K562 (cell line): ENCODE results near the gene VSIG10L. TPM values are rescaled to one million over a fixed set of nuclear protein-coding genes. Genes with fewer than 3 reads are reported as not detected.

ENCODE experiments used
- ATAC-seq: fragments of 200-7000 bp; cut with Tn5 transposase; 3 replicates; pipeline ENCODE4 v1.9.1; 2020; ENCODE audit warnings: moderate library complexity
- BruUV-seq: library from RNA; stranded (reverse); fragments of 400-500 nt; replicated peaks from 2 replicates; lab custom pipeline; 2021; lab: Mats Ljungman, UMichigan
- CTCF ChIA-PET: fragments of 300-600 bp; formaldehyde crosslinking; extraction: SDS; loops from one replicate; lab custom pipeline; 2021; ENCODE audit warnings: low intra/inter-chr PET ratio; lab: Yijun Ruan, JAX
- POLR2A ChIA-PET: fragments of 300-600, 350-650 bp; sonication (Branson Sonifier 250); formaldehyde crosslinking; extraction: SDS; loops from one replicate; lab custom pipeline; 2021; ENCODE audit warnings: antibody characterized with exemption, inconsistent platforms; lab: Yijun Ruan, JAX
- DNase-seq, 4 experiments: peaks; one replicate each; pipeline versions ENCODE4 v3.0.0 to v3.0.0-alpha.2; 2011 to 2018; ENCODE audit warnings: low spot score in 3 of 4, mixed read lengths in 3 of 4; ENCODE audit errors: extremely low read depth in 1 of 4
- FAIRE-seq: peaks from 2 replicates; lab custom pipeline; 2011; peaks lifted over from hg19 to GRCh38; lab: Jason Lieb, UNC
- H2AFZ ChIP-seq: 2 replicates; pipeline ENCODE4 v1.6.0; 2011; ENCODE audit warnings: low read depth, low read length, control low read depth, inconsistent platforms
- H3K27ac ChIP-seq: fragments of 200-600 bp; 3 replicates; pipeline ENCODE4 v1.8.0; 2011; ENCODE audit warnings: low read depth, mild to moderate bottlenecking, control low read depth, inconsistent platforms, low read length, moderate library complexity, mixed read lengths; ENCODE audit errors: extremely low read depth
- H3K27me3 ChIP-seq, 2 experiments: fragments of 300-600 bp in 1 of 2; 2 replicates in 1 of 2; 3 replicates in 1 of 2; pipeline versions ENCODE4 v1.6.0 to v1.8.0; 2011; ENCODE audit warnings: inconsistent platforms in 2 of 2, low read length in 2 of 2, mild to moderate bottlenecking in 1 of 2, mixed read lengths in 1 of 2, moderate library complexity in 1 of 2; ENCODE audit not compliant: control insufficient read depth in 2 of 2, insufficient read depth in 2 of 2
- H3K36me3 ChIP-seq: fragments of 300-600 bp; 3 replicates; pipeline ENCODE4 v1.8.0; 2011; ENCODE audit warnings: mild to moderate bottlenecking, low read length, inconsistent platforms; ENCODE audit not compliant: control insufficient read depth, insufficient read depth
- H3K4me1 ChIP-seq, 2 experiments: fragments of 200-600 bp in 1 of 2; replicated peaks in 1 of 2; 2 replicates in 1 of 2; 3 replicates in 1 of 2; pipeline versions ENCODE4 v1.5.1 to v1.8.0; 2011; ENCODE audit warnings: inconsistent platforms in 2 of 2, low read length in 2 of 2, mild to moderate bottlenecking in 1 of 2, mixed read lengths in 1 of 2, moderate library complexity in 1 of 2; ENCODE audit not compliant: control insufficient read depth in 2 of 2, insufficient read depth in 2 of 2
- H3K4me2 ChIP-seq: 2 replicates; pipeline ENCODE4 v1.6.1; 2011; ENCODE audit warnings: low read length, control low read depth, inconsistent platforms, mixed read lengths; ENCODE audit not compliant: insufficient read depth
- H3K4me3 ChIP-seq: fragments of 200-600 bp; sonication (generic), shearing (Covaris generic); 2 replicates; pipeline ENCODE4 v1.5.1; 2016; ENCODE audit warnings: control low read depth, inconsistent platforms
- H3K79me2 ChIP-seq: fragments of 200-600 bp; 3 replicates; pipeline ENCODE4 v1.8.0; 2011; ENCODE audit warnings: low read length, inconsistent platforms; ENCODE audit not compliant: control insufficient read depth, insufficient read depth
- H3K9ac ChIP-seq, 2 experiments: 2 replicates each; pipeline versions ENCODE4 v1.6.0 to v1.6.1; 2011; ENCODE audit warnings: low read depth in 2 of 2, low read length in 2 of 2, control low read depth in 1 of 2, inconsistent platforms in 1 of 2, mild to moderate bottlenecking in 1 of 2, mixed read lengths in 1 of 2; ENCODE audit not compliant: insufficient read depth in 1 of 2
- H3K9me1 ChIP-seq: one replicate; pipeline ENCODE4 v1.6.0; 2011; ENCODE audit warnings: inconsistent platforms, mild to moderate bottlenecking, low read length, moderate library complexity; ENCODE audit not compliant: control insufficient read depth, insufficient read depth
- H3K9me3 ChIP-seq: replicated peaks from 2 replicates; pipeline ENCODE4 v1.5.1; 2011; ENCODE audit warnings: low read depth, low read length, inconsistent platforms; ENCODE audit not compliant: control insufficient read depth, insufficient read depth
- H4K20me1 ChIP-seq: replicated peaks from 2 replicates; pipeline ENCODE4 v1.6.1; 2011; ENCODE audit warnings: low read length, inconsistent platforms, mixed read lengths; ENCODE audit not compliant: control insufficient read depth, insufficient read depth
- CTBP1 ChIP-seq: fragments of 450-650 bp; IDR thresholded peaks from 2 replicates; pipeline ENCODE4 v1.6.1; 2016; ENCODE audit warnings: borderline replicate concordance
- CXXC5 ChIP-seq: fragments of 250-450 bp; sonication (Bioruptor Pico); IDR thresholded peaks from 2 replicates; pipeline ENCODE4 v1.8.0; 2022; ENCODE audit warnings: inconsistent platforms, mild to moderate bottlenecking, moderate library complexity
- FOXK2 ChIP-seq, 2 experiments: fragments of 450-650 bp; IDR thresholded peaks in 1 of 2; conservative IDR thresholded peaks in 1 of 2; 2 replicates each; pipeline ENCODE4 v1.6.1; 2016; ENCODE audit warnings: low read depth in 2 of 2, mild to moderate bottlenecking in 1 of 2
- GABPB1 ChIP-seq: sonication (generic); formaldehyde crosslinking; IDR thresholded peaks from 2 replicates; pipeline ENCODE4 v1.8.0; 2022; ENCODE audit warnings: mild to moderate bottlenecking, missing genetic modification reagents
- JUND ChIP-seq, 2 experiments: IDR thresholded peaks; 2 replicates in 1 of 2; 3 replicates in 1 of 2; pipeline ENCODE4 v1.6.1; 2011; ENCODE audit warnings: borderline replicate concordance in 2 of 2, low read depth in 2 of 2, low read length in 2 of 2, improper control_type of control experiment in 1 of 2, missing biosample characterization in 1 of 2, missing genetic modification characterization in 1 of 2, missing genetic modification reagents in 1 of 2
- KHSRP ChIP-seq: fragments of 450-650 bp; IDR thresholded peaks from 2 replicates; pipeline ENCODE4 v1.6.1; 2017
- KLF13 ChIP-seq: fragments of 450-650 bp; IDR thresholded peaks from 2 replicates; pipeline ENCODE4 v1.6.1; 2016; ENCODE audit warnings: missing genetic modification characterization, low read depth, mild to moderate bottlenecking, missing compliant biosample characterization, moderate library complexity, borderline replicate concordance
- NEUROD1 ChIP-seq: fragments of 150-350 bp; IDR thresholded peaks from 2 replicates; pipeline ENCODE4 v1.6.1; 2014; ENCODE audit warnings: borderline replicate concordance, low read length, low read depth; ENCODE audit not compliant: partially characterized antibody
- POLR2A ChIP-seq: fragments of 450-650 bp; conservative IDR thresholded peaks from 2 replicates; pipeline ENCODE4 v1.6.1; 2016
- PURB ChIP-seq: sonication (generic); formaldehyde crosslinking; IDR thresholded peaks from 2 replicates; pipeline ENCODE4 v1.9.0; 2021; ENCODE audit warnings: low read depth, mild to moderate bottlenecking, missing genetic modification reagents
- RBBP5 ChIP-seq: fragments of 200-600 bp; sonication (generic); IDR thresholded peaks from 2 replicates; pipeline ENCODE4 v1.6.1; 2012; ENCODE audit warnings: borderline replicate concordance, mild to moderate bottlenecking, low read length, control low read depth, inconsistent platforms; ENCODE audit not compliant: insufficient read depth, poor library complexity, severe bottlenecking
- TAF1 ChIP-seq: IDR thresholded peaks from 2 replicates; pipeline ENCODE4 v1.6.1; 2011; ENCODE audit warnings: mild to moderate bottlenecking, low read length, moderate library complexity; ENCODE audit not compliant: insufficient read depth, control insufficient read depth, severe bottlenecking; ENCODE audit errors: extremely low read depth
- TBP ChIP-seq: optimal IDR thresholded peaks from 2 replicates; pipeline ENCODE3; 2011; ENCODE audit warnings: low read depth, low read length, improper control_type of control experiment
- XRCC3 ChIP-seq: fragments of 450-650 bp; IDR thresholded peaks from 2 replicates; pipeline ENCODE4 v1.6.1; 2017; ENCODE audit warnings: mild to moderate bottlenecking, moderate library complexity
- YY1 ChIP-seq, 3 experiments: IDR thresholded peaks; 2 replicates each; pipeline ENCODE4 v1.6.1; 2011; ENCODE audit warnings: low read length in 2 of 3, mild to moderate bottlenecking in 2 of 3, moderate library complexity in 2 of 3, borderline replicate concordance in 1 of 3, control low read depth in 1 of 3, low read depth in 1 of 3; ENCODE audit not compliant: insufficient read depth in 3 of 3, insufficient replicate concordance in 2 of 3, control insufficient read depth in 1 of 3, insufficient read length in 1 of 3; ENCODE audit errors: extremely low read depth in 1 of 3
- ZC3H4 ChIP-seq: sonication (generic); formaldehyde crosslinking; IDR thresholded peaks from 2 replicates; pipeline ENCODE4 v1.9.0; 2021; ENCODE audit warnings: missing genetic modification reagents, borderline replicate concordance
- ZFP91 ChIP-seq: sonication (generic); formaldehyde crosslinking; IDR thresholded peaks from 2 replicates; pipeline ENCODE4 v1.8.0; 2022; ENCODE audit warnings: mild to moderate bottlenecking, missing genetic modification reagents
- ZFX ChIP-seq: sonication (generic); formaldehyde crosslinking; IDR thresholded peaks from 2 replicates; pipeline ENCODE4 v1.8.0; 2022; ENCODE audit warnings: mild to moderate bottlenecking, missing genetic modification reagents, moderate library complexity
- ZNF134 ChIP-seq: fragments of 250-450 bp; sonication (Bioruptor Pico); conservative IDR thresholded peaks from 2 replicates; pipeline ENCODE4 v1.4.0; 2020
- WGBS: fragments of 100-300 bp; shearing (Covaris generic); methylation state at CpG from one replicate; pipeline ENCODE4 v1.1.6; 2016; ENCODE audit warnings: low coverage, mixed read lengths; ENCODE audit not compliant: insufficient coverage; ENCODE audit errors: missing lambda C conversion rate; 5-methylcytosine and 5-hydroxymethylcytosine counted together
- in situ Hi-C: fragments of 300-500 bp; cut with MboI; formaldehyde crosslinking; loops from 4 replicates; pipeline ENCODE4 v1.15.0; 2018; ENCODE audit warnings: inconsistent platforms, mixed read lengths
- intact Hi-C: fragments of 100-400 bp; cut with micrococcal nuclease; formaldehyde crosslinking; loops from 2 replicates; pipeline ENCODE4 v1.14.2; 2022
- polyA plus RNA-seq, 8 experiments: library from polyadenylated mRNA; depleted of rRNA in 4 of 8; stranded (reverse) in 5 of 8; unstranded in 3 of 8; fragments of >200 nt; fragmentation: Nextera tagmentation in 2 of 8; fragmentation: Illumina TruSeq in 1 of 8; extraction: Ambion mirVana in 2 of 8; extraction: Trizol in 1 of 8; gene quantifications; 2 replicates each; pipeline versions ENCODE4 v1.2.1 to v1.2.3, GENCODE V29; 2011 to 2014; ENCODE audit warnings: inconsistent platforms in 1 of 8, missing spikeins in 1 of 8
- total RNA-seq, 7 experiments: library from RNA; depleted of rRNA in 6 of 7; stranded (reverse); fragments of >200 nt in 6 of 7; fragmentation: Illumina TruSeq in 2 of 7; extraction: Trizol in 2 of 7; gene quantifications; 2 replicates each; pipeline versions ENCODE4 v1.2.1 to v1.2.3, GENCODE V29; 2011 to 2021; ENCODE audit warnings: low replicate concordance in 1 of 7

VSIG10L gene
- total and polyA plus RNA-seq, 9 of the 15 experiments (the other 6 are each of a cell fraction or from before 2014, with no cell fraction given) = 1.1 to 7.6 (median 2.2) TPM

- peak in 3 of 4 experiments; percentile 47 to 70 (median 49) for DNase-seq
- peak overlapping the region; percentile 82 for H2AFZ ChIP-seq
- peak overlapping the region; percentile 92 for H3K27ac ChIP-seq
- BruUV-seq = no TSS peak
- peaks cover 28 to 50% of the 10 kb centered on the region in 2 experiments for H3K4me1 ChIP-seq
- peak; percentile 78 for FAIRE-seq
- no peaks in the 10 kb centered on the region; the same call in 2 of the 3 replicates for H3K36me3 ChIP-seq
- H3K79me2 ChIP-seq = peaks cover 61% of the 10 kb centered on the region
- 13% methylated on average over 10 of the region's 10 CpGs for WGBS
- peak overlapping the region; percentile 96 for H3K9ac ChIP-seq
- peak overlapping the region; percentile 96 for H3K4me2 ChIP-seq
- intact Hi-C loops = no loop called here
- peak overlapping the region; percentile 75 for H3K4me3 ChIP-seq
- CTCF ChIA-PET = no interaction called here
- in situ Hi-C loops = no loop called here
- ATAC-seq = peak; percentile 6
- no peaks in the 10 kb centered on the region for H3K9me3 ChIP-seq
- H3K9me1 ChIP-seq = no peaks in the 10 kb centered on the region
- no peaks in the 10 kb centered on the region for H3K27me3 ChIP-seq
- POLR2A ChIA-PET = interaction anchor here (0.6 to 2.2 kb wide), 10 partner anchors 9 to 55 kb away, joined by 3 to 13 read pairs (median 4); partner anchors contain the start of gene VSIG10L
- H4K20me1 ChIP-seq = no peaks in the 10 kb centered on the region
- TF ChIP-seq ZNF134 (CRISPR knock-in tag) (no peak), GABPB1 (CRISPR knock-in tag) (peak; percentile 7), FOXK2 (conservative IDR thresholded peaks at IDR 0.05 in 1 of 2, IDR thresholded peaks at IDR 0.05 in 1 of 2; ENCODE audit: low read depth in 2 of 2) (peak; percentile 29 to 68; a peak in 2 of 4 replicates), TBP (peak; percentile 5), TAF1 (peak; percentile 20), ZC3H4 (CRISPR knock-in tag) (0 out of 2 replicates have a peak, but pooled peaks have one; percentile 17), RBBP5 (peak; percentile 17), CXXC5 (CRISPR knock-in tag) (no peak), PURB (CRISPR knock-in tag) (0 out of 2 replicates have a peak, but pooled peaks have one; percentile 58), YY1 (IDR thresholded peaks at IDR 0.05; ENCODE audit: borderline replicate concordance in 1 of 3, control insufficient read depth in 1 of 3, extremely low read depth in 1 of 3, insufficient read depth in 3 of 3, insufficient read length in 1 of 3, insufficient replicate concordance in 2 of 3, low read depth in 1 of 3, low read length in 2 of 3) (peak in 1 of 3 experiments; percentile 16), JUND (IDR thresholded peaks at IDR 0.05; ENCODE audit: borderline replicate concordance, low read depth, low read length) (0 out of 2 replicates have a peak, but pooled peaks have one; percentile 6), JUND (tag; IDR thresholded peaks at IDR 0.05; ENCODE audit: borderline replicate concordance, low read depth, low read length) (no peak), KLF13 (tag) (0 out of 2 replicates have a peak, but pooled peaks have one; percentile 13), NEUROD1 (peak; percentile 32), ZFX (CRISPR knock-in tag) (0 out of 2 replicates have a peak, but pooled peaks have one; percentile 8), XRCC3 (no peak), KHSRP (no peak), POLR2A (peak; percentile 8; the same call in 1 of the 2 replicates), CTBP1 (peak; percentile 25; the same call in 1 of the 2 replicates), ZFP91 (CRISPR knock-in tag) (no peak)
Measured at GRCh38 chr19:51365211-51365964, 23.4 kb upstream of the VSIG10L start.
